T-helper 2 cell (primary cell): ENCODE measurements around the gene IGSF3.

Experiments
- DNase-seq, 5 experiments: peaks; one replicate each; pipeline versions ENCODE4 v3.0.0 to v3.0.0-alpha.2; 2012 to 2022

The IGSF3 gene

DNA sequence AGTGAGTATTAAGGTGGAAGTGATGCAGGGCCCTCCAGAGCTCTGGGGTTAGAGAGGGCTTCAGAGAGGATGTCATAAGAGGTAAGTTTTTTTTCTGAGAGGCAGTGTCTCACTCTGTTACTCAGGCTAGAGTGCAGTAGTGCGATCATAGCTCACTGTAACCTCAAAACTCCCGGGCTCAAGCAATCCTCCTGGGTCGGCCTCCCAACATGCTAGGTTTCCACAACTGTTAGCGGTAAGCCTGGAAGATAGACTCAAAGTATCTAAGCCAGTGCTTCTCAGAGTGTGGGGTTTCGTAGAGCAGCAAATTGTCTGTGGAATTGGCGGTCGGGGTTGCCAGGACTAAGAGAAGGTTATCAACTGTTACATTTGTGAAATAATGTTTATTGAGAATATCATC lies 18.6 kb upstream of the IGSF3 start:
- DNase-seq, result no peak

DNA sequence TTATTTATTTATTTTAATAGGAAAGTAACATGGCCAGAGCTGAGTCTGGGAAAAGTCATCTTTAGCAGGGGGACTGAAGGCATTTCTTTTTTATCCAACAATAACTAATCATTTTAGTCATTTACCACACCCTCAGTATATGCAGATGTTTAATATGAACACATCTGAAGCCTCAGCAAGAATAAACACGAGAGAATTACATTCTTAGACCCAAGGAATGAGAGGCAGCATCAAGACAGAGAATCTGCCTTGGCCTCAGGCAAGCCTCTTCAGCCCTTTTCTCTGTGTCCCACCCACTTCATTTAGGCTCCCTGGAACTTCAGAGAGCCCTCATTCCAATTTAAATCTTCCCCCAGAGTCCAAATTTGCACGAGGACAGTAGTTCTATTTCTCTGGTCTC lies 17.0 kb upstream of the IGSF3 start:
- DNase-seq, result no peak

DNA sequence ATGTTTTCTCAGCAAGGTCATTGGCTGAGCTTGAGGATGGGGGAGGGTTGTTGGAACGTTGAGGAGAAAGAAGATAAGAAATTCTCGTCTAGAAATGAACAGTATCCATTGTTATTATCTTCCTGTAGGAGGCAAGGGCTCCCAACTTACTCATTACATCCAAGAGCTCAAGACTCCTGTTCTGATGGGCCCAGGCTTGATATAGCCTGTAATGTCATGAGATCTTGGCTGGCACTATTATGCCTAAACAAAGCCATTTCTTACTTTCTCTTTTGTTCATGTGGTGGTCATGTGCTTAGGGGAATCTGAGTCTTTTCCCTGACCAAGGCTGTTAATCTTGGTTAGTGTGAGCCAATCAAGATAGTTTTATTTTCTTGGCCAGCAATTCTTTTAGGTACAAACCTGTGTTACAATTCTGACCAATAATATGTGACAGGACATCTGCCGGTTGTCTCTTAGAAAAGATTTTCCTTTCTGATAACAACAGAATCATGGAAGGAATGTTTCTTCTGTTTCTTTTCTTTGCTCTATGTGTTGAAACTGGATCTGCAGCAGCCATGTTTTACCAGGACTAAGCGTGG lies 15.2 kb upstream of the IGSF3 start:
- DNase-seq, result no peak

DNA sequence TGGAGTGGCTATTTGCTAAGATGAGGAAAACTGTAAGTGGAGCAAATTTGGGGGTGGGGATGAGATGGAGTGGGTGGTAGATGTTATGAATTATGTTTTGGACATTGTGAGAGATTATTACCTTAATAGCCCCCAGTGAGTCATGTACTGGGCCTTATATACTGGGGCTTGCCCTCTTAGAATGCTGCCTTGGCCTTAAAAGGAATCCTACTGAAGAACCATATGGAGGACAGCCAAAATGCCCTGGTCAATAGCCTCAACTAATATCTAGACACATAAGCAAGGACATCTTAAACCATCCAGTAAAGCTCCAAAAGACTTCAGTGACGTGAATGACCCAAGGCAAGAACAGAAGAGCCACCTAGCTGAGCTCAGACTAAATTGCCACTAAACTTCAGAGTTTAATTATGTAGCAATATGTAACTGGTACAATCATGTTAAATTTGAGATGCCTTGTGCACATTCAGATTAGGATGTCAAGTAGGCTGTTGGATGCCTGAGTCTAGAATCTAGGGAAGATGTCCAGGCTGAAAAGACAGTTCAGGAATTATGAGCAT lies 13.9 kb upstream of the IGSF3 start:
- DNase-seq, result no peak

DNA sequence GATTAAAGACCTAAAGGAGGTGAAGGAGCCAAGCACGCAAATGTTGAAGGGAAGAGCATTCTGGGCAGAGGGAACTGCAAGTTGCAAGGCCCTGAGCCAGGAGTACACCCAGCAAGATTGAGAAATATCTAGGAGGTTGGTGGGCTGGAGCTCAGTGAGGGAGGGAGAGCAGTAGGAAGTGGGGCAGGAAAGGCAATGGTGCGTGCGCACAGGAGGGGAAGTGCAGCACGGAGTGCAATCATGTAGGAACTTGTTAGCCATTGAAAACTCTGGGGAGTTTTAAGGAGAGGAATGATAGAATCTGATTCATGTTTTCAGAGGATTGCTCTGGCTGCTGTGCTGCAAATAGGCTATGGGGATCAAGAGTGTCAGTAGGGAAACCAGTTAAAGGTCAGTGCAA lies 13.2 kb upstream of the IGSF3 start:
- DNase-seq, result no peak

DNA sequence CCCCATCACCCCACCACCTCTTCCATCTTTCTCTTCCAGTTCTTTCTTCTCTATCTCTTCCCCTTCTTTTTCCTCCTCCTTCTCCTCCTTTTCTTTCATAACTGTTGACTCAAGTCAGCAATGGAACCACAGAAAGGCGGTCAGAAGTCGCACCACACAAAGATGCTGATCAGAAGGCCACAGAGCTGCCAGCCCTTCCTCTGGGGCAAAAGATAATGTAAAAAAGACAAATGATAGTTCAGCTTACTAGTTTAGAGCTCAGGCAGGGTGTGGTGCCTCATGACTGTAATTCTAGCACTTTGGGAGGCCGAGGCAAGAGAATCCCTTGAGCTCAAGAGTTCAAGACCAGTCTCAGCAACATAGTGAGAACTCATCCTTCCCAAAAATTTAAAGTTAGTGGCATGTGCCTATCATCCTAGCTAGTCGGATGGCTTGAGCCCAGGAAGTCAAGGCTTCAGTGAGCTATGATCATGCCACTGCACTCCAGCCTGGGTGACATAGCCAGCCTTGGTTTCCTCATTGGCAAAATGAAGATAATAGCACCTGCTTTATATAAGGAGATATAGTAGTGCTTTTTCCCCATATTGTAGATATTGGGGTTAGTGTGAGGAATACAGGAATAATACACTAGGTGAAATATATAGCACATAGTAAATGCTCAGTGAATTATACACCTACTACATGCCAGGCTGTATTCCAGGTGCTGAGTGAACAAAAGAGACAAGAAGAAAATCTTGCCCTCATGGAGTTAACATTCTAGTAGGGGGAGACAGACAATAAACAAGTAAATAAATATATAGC lies 12.5 kb upstream of the IGSF3 start:
- no peak for DNase-seq

DNA sequence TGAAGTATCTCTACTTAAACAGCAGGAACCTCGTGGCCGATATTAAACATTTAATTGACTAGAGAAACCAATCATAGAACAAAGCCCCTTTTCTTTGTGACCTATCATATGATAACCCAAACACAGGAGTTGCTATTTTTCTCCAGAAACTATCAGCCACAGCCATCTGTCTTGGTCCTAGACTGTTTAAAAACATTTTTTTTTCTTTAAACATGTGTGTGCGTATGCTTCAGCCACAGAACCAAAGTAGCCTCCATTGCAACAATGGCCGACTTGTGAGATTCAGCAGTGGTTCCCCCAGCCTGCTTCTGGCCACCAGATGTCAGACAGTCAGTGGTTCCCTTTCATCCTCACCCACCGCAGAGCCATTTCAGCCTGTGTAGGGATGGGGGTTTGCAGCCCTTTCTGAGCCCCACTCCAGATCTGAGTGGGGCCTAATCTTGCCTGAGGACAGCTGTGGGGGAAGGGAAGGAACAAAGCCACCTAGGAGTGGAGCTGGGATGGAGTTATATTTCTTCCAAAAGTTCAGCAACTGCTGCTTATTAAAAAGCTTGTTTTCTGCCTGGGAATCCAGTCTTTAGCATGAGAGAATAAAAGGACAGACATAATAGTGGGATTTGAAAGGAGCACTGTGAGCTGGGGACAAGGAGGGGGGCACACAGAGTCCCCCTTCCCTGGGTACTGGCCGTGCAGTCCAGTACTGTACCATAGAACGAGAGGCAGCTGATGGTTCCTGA lies 11.7 kb upstream of the IGSF3 start:
- DNase-seq, result no peak

DNA sequence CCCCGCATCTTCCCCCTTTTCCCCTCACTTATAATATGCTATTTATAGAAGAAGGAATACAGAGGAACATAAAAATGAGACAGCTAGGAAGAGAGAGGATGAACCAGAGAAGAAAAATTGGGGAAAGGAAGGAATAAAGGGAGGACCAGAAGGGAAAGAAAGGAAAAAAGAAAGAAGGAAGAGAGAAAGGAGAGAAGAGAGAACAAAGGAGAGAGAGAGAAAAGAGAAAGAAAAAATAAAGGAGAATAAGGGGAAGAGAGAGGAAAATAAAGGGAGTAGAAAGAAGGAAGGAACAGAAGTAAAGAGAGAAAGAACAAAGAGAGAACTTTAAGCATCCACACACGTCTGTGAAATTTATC lies 11.2 kb upstream of the IGSF3 start:
- no peak for DNase-seq

DNA sequence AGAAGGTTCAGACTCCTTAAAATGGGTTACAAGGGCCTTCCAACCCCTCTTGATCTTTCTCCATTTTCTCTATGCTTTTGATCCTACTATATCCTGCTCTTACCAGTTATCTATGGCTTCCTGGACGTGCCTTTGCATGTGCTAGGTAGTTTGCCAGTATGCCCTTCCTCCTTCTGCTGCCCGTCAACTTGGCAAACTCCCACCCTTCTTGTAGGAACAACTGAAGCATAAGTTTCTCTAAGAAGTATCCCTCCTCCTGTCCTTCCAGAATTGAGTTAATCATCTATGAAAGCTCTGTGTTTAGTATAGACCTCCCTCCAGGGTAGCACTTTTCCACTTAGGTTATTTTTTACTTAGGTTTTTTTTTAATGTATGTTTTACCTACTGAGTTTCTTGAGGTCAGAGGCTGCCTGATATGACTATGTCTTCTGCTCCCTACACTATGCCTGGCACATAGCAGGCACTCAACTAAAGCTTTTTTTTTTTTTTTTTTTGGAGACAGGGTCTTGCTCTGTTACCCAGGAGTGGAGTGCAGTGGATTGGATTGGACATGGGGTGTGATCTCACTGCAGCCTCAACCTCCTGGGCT lies 10.0 kb upstream of the IGSF3 start:
- no peak for DNase-seq

DNA sequence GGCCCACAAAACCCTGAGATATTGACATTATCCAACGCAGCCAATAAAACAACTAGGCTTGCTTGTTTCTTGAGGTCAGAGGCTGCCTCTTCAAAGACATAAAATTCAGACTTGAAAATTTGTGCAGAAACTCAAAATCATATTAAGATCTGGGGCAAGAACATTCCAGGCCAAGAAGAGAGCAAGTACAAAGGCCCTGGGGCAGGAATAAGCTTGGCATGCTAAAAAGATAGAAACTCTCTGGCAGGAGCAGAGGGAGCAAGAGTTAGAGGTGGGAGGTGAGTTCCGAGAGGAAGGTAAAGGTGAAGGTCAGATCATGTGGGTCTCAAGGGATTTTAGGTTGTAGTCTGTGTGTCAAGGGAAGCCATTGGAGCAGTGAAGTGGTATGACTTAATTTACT lies 8.8 kb upstream of the IGSF3 start:
- no peak for DNase-seq

DNA sequence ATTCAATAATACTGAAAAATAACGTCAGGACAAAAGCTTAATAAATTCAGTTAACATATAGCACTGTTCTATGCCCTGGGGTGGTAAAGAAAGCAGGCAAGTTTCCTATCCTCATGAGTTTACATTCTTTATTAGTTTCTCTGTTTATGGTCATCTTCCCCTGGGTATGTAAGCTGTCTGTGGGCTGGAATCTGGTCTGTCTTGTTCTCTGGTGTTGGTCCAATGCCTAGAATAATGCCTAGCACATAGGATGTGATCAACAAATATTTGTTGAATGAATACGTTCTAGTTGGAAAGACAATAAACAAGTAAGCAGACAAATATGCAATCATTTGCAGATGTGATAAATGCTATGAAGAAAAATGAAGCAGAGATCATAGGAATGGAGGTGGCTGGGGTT lies 7.2 kb upstream of the IGSF3 start:
- no peak for DNase-seq

DNA sequence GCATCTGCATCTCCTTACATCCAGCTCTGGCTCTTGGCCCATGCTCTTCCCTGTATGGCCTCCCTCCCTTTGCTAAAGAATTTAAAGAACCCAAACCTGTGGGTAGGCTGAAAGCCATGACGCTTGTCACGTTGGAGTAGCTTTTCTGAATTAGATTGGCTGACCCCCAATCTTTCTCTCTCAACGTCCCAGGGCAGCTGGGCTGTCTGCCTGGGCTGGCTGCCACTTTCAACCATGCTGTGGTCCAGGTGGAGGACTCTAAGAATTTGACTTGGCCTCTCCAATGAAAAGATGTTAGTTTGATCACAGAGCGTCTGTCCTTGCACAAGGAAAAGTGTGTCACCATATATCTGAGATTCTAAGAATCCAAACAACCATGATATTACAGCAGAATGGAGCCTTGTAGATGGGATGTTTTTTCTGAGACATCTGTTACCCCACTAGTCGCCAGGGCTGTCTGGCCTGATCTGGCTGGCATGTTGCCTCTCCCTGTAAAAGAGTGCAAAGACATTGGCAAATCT lies 6.5 kb upstream of the IGSF3 start:
- DNase-seq, result no peak

DNA sequence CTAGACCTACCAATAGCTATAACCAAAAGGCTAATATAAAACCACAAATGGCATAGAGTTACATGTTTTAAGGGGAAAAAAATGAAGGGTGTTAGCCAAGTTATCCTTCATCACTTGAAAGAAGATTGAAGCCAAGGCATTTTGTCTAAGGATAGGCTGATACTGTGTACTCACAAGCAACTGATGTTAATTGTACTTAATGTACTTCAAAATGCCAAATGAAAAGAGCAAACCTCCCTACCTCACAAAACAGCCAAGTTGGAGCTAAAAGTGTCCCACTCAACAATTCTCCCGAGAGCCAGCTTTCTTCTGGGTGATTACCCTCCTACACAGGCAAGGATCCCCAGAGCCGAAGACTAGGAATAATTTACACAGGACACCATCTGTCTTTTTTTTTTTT lies 4.4 kb upstream of the IGSF3 start:
- no peak for DNase-seq

DNA sequence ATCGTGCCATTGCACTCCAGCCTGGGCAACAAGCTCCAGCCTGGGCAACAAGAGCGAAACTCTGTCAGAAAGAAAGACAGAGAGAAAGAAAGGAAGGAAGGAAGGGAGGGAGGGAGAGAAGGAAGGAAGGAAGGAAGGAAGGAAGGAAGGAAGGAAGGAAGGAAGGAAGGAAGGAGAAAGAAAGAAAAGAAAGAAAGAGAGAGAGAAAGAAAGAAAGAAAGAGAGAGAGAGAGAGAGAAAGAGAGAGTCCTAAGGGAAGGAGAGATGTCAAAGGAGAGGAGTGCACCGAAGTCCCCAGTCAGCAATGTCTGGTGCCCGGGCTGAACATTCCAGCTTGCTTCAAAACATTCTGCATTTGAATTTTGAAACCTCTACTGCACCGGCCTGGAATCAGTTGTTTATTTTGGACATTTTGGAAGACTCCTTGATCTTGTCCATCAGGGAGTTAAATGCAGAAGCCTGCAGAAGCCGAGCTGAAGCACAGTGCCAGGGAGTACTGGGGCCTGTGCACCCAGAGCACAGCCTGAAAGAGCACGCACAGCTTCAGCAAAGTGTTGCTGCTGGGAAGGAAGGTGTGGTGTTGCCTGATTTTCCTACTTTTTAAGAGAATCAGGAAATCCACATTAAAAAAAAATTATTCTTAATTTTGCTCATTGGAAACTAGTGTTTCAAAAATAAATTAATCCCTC lies 3.7 kb upstream of the IGSF3 start:
- DNase-seq, result no peak

DNA sequence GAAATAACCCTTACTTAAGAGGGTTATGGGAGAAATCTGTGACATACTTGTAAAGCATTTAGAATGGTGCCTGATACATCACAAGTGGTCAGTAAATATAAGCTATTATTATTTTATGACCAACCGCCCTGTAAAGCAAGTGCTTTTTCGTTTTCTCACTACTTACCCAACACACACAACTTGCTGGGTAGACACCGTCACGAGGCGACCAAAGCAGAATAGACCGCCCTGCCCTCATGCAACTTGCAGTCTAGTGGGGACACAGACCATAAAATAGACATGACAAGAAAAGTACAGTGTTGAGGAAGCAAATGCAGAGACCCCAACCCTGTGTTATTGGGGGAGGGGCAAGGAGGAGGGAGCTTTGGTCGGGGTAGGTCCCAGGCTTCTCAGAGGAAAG lies 744 bp upstream of the IGSF3 start:
- no peak for DNase-seq

DNA sequence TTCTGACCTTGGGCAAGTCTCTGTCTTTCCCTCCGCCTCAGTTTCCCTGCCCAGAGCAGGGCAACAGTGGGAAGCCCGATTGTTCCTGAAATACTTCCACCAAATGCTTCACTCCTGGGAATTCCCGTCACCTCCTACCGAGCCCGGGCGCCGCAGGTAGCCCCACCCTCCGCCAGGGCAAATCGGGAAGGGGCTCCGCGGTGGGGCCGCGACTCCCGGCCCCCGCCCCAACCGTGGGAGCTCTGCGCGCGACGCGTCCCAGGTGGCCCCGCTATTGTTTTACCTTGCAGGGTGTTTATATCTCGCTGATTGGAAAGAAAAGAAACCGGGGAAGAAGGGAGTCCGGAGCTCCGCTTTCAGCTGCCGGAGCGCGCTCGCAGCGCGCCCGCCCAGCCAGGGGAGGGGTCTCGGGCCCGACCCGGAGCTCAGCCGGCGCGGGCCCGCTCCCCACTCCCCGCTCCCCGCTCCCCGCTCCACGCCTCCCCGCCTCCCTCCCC lies 407 bp downstream of the IGSF3 start:
- DNase-seq, result no peak

DNA sequence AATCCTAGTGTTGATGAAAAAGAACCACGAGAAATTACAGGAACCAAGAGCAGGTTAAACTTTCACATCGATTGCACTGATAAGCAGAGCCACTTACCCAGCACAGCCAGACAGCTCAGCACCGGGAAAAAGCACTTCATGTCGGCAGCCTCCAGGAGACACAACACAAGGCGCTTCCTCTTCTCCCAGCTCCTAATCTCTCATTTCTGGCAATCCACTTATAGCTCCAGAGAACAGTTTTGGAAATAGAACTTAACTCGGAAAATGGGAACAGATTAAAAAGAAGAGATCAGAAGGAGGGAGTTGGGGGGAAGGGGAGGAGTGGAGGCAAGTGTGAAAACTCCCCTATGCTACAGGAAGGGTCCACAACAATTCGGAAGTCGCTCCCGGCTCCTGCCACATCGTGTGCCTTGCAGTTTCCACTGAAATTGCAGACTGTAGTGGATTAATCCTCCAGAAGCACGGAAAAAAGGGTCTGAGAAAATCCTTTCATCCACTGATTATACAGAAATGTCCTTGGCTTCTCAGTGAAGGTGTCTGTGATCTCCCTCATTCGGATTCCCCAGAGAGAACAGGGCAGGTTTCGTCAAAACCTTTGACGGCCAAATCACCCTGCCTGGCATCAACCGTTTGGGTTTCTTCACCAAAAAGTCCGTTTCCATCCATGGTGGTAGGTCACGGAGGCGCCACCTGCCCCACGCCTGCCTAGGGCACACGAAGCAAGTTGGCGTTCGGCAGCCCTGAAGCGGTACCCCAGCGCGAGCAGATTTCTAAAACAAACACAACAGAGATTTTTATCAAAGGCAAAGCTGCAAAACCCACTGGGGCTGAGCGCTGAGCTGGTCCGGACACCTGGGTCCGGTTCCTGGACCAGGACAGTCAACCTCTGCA lies 1.1 kb downstream of the IGSF3 start:
- DNase-seq, result peak in 1 of 5 experiments; percentile 27

DNA sequence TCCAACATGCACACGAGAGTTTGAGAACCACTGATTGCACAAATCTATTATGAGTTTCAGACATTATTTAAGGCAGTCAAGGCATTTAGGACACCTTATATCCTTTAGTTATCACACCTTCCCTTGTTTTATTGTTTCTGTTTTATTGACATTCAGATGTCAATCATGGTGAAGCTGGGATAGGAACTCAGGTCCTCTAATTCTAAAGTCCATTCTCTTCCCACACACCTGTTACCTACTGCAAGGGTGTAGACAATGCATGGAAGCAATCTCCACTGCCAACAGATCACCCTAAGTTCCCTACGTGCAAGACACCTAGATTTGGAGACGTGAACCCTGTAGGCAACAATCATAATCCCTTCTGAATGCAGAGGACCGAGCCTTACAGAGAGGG lies 2.6 kb downstream of the IGSF3 start:
- no peak for DNase-seq

DNA sequence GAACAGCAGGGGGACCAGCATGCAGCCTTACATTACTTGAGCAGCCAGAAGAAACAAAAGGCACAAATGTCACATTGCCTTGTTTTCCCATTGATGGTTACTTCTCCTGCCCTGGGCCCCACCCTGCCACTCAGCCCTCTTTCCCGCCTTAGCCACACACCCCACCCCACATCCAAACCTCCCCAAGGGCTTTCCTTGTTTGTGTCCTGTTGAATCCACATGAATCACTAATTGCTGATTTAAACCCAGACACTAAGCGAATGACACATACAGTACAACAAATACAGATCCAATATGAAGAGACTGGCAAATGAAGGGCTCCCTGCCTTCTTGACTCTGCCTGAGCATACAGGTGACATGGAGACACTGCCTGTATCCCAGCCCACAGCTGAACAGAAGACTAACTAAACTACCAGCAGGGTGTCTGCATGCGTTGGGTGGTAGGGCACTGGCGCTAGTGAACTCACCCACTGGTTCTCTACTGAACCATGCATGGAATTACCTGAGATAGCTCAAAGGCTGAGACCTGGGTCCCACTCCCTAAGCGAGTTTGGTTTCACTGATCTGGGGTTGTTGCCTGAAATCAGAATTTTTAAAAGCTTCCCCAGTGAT lies 3.1 kb downstream of the IGSF3 start:
- DNase-seq, result no peak

DNA sequence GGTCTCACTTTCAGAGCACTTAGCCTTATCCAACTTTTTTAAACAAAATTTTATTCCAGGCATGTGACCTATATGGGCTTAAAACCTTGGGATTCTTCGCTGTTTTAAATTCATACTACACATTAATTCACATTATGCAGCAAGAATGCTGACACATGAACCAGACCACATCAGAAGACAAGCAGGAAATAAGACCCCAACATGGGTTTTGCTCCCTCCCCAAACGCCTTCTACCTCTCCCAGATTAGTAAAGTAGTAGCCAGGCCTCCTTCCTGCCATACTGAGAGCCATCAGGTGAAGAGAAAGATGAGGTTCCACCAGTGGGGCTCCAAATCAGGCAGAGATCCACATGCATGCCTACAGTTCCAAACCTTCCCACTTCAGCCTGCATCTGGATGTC lies 3.7 kb downstream of the IGSF3 start:
- no peak for DNase-seq

DNA sequence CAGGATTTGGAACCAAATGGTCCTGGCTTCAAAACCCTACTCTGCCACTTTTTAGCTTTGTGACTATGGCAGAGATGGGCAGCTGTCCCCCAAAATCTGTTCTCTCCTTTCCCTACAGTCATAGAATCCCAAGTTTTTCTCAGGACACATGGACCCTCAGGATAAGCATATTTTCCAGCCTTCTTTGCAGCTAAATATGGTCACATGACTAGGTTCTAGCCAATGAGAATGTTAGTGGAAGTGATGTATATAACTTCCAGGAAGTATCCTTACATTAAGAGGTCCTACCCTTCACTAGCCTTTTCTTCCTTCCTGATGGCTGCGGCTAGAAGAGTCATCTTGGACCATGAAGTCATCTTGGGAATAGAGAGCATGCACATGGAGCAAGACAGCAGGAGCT lies 5.9 kb downstream of the IGSF3 start:
- DNase-seq, result no peak
